ENCODE measurements around the gene MS4A3.

DNA sequence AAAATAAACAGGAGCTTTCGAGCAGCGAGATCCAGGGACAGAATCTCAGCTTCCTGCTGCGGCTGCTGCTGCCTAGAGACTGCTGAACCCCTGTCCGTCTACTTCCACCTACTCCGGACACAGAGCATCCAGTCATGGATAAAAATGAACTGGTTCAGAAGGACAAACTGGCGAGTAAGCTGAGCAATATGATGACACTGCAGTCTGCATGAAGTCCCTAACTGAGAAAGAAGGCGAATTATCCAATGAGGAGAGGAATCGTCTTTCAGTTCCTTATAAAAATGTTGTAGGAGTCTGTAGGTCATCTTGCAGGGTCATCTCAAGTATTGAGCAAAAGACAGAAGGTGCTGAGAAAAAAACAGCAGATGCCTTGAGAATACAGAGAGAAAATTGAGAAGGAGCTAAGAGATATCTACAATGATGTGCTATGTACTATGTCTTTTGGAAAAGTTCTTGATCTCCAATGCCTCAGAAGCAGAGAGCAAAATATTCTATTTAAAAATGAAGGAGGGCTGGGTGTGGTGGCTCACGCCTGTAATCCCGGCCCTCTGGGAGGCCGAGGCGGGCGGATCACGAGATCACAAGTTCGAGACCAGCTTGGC is 20.9 kb downstream of the MS4A3 start:
- TF ChIP-seq, protein P1, sequence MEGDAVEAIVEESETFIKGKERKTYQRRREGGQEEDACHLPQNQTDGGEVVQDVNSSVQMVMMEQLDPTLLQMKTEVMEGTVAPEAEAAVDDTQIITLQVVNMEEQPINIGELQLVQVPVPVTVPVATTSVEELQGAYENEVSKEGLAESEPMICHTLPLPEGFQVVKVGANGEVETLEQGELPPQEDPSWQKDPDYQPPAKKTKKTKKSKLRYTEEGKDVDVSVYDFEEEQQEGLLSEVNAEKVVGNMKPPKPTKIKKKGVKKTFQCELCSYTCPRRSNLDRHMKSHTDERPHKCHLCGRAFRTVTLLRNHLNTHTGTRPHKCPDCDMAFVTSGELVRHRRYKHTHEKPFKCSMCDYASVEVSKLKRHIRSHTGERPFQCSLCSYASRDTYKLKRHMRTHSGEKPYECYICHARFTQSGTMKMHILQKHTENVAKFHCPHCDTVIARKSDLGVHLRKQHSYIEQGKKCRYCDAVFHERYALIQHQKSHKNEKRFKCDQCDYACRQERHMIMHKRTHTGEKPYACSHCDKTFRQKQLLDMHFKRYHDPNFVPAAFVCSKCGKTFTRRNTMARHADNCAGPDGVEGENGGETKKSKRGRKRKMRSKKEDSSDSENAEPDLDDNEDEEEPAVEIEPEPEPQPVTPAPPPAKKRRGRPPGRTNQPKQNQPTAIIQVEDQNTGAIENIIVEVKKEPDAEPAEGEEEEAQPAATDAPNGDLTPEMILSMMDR (IDR thresholded peaks at IDR 0.05) = no peak
- no peak for TF ChIP-seq POLR2A (IDR thresholded peaks at IDR 0.05)
